ENCODE data around the gene HMMR. TPM values are rescaled to one million over a fixed set of nuclear protein-coding genes. Genes with fewer than 3 reads are reported as not detected.

The HMMR gene
- total and polyA plus RNA-seq, 7 donors: 0.14 to 1.4 (median 0.49) TPM

GRCh38 chr5:163540696-163541095 lies 80.3 kb downstream of the HMMR start:
- DNase-seq (no peak), ATAC-seq (no peak)
- no peaks in the 10 kb centered on the region for H3K27me3 ChIP-seq (ENCODE audit: insufficient read depth in 3 of 3, low read length in 2 of 3)
- H3K4me1 ChIP-seq: no peaks in the 10 kb centered on the region
- H3K27ac ChIP-seq: no peak overlapping the region
- intact Hi-C loops (cut with DNase I): no loop called here
- no peaks in the 10 kb centered on the region for H3K9me3 ChIP-seq
- TF ChIP-seq CTCF (IDR thresholded peaks at IDR 0.05): no peak
- H3K36me3 ChIP-seq (ENCODE audit: insufficient read depth in 1 of 2, low read depth in 1 of 2): no peaks in the 10 kb centered on the region
- 72 to 95% (median 83%) methylated on average over 1 of the region's 1 CpG for WGBS, 3 donors
- no peak overlapping the region for H3K4me3 ChIP-seq

Other genes with a start within 250 kb of the HMMR start
- 100 to 1,000 TPM in 3 of 4 donors, 10 to 100 TPM in 1; 91.2 to 120 (median 109) TPM for gene CCNG1, start 23.0 kb upstream of the HMMR start, total RNA-seq
- gene CCNG1, start 23.0 kb upstream of the HMMR start, polyA plus RNA-seq: 100 to 1,000 TPM in 2 of 3 donors, 10 to 100 TPM in 1; 74.0 to 145 (median 132) TPM
- 10 to 100 TPM; 13.6 to 26.3 (median 16.7) TPM for gene NUDCD2, start 530 bp upstream of the HMMR start, total RNA-seq
- gene NUDCD2, start 530 bp upstream of the HMMR start, polyA plus RNA-seq: 10 to 100 TPM in 1 of 3 donors, 1 to 10 TPM in 2; 3.8 to 18.3 (median 5.4) TPM
- 10 to 100 TPM; 27.3 to 35.9 (median 32.6) TPM for gene MAT2B, start 45.0 kb downstream of the HMMR start, total RNA-seq
- gene MAT2B, start 45.0 kb downstream of the HMMR start, polyA plus RNA-seq: 10 to 100 TPM; 29.7 to 72.7 (median 37.8) TPM